Activated CD4-positive, alpha-beta T cell treated with anti-CD3 and anti-CD28 coated beads, Interleukin-2, amount 50 U/mL, for 1 hour (primary cell): ENCODE results near the gene SKAP1.
"Not testable (repeated sequence)": the region's sequence is repeated elsewhere in the genome, so short reads cannot be mapped to it uniquely, and the experiment has no call there.

Experiments
- DNase-seq: peaks from one replicate; pipeline ENCODE4 v3.0.0-alpha.2; 2020

The SKAP1 gene

GRCh38 chr17:48198950-48199541, 231.0 kb downstream of the SKAP1 start:
- no peak for DNase-seq

- DNase-seq = no peak
Measured at GRCh38 chr17:48195910-48196309, 234.1 kb downstream of the SKAP1 start.

DNA sequence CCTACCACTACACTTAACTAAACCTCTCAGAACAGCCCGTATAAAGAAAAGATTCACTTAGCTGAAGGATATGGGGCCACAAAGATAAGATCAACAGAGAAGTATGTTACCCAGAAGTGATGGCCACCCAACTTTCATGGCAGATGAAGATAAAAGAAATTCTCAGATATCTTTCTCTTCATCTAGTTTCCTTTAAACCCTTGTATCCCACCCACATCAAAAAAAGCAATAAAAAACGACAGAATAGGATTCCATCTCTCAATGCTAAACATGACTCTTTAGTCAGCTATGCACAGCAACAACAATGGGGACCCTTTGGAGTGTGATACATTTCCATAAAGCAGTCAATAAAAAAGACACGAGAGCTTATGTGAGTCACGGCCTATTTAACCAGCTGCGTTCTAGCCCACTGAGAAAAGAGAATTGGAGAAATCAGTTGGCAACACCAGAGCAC, 235.9 kb downstream of the SKAP1 start:
- DNase-seq = no peak

DNA sequence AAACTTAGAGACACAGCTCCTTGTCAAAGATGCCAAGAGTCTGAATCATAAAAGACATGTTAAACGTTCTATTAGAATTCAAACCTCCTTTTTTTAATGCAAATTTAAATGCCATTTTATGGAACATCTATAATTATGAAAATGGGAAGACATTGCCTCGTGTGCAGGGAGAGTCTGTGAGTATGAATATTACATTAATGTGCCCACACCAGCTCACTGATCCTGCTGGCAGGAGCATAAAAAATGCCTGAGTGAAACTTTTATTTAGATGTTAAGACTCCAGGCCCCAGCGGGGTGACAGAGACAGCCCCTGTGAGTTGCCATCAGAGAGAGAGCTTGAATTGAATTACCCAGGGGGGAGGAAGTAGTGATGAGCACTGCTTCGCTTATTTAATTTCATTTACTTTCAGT, 237.7 kb downstream of the SKAP1 start:
- DNase-seq = no peak

DNA sequence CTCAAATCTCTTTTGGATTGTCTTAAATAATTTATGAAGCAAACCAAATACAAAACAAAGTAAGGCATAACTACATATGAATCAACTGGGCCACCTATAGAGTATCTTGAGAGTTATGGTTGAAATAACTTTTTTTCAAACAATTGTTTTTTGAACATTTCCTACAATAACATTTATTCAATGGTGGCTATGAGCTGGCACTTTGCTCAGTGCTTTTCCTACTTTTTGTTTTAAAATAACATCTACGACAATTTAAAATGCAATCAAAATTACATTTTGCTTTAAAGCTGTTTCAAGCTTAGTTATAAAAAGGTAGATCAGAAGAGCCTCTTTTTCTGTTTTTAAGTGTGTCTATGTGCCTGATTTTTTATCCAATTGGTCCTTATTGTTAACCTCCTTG, 238.7 kb downstream of the SKAP1 start:
- DNase-seq = no peak

DNA sequence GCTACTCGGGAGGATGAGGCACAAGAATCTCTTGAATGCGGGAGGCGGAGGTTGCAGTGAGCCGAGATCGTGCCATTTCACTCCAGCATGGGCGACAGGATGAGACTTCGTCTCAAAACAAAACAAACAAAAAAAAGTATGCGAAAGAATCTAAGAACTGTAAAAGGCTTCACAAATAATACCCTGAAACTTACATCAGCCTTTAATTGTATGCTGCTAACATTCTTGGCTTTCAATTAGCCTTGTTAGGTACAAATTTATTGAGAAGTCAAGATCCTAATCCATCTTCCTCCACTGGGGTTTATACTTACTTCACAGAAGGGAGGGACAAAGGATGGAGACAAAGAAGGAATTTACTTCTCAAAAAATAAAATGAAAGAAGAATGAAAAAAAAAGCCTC, 239.1 kb downstream of the SKAP1 start:
- DNase-seq = no peak

- no peak for DNase-seq
Measured at GRCh38 chr17:48187872-48188608, 242.0 kb downstream of the SKAP1 start.

- DNase-seq = not testable (repeated sequence)
Measured at GRCh38 chr17:48186317-48186716, 243.7 kb downstream of the SKAP1 start.

DNA sequence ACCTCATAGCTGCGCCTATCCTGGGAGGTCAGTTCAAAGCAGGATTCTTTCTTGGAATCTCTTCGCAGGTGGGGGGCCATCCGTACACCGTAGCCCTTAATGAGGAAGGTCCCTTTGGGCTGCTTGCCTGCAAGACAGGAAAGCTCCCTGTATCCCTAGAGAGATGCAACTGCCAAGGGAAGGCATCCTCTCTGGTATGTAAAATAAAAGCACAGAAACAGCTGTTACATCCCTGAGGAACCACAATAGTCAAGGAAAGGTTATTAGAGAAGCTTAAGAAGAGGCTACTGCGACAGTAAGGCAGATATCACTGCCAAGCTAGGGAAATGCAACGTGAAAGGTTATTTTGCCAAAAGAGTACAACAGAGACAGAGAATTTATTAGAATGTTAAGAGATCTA, 245.3 kb downstream of the SKAP1 start:
- no peak for DNase-seq

DNA sequence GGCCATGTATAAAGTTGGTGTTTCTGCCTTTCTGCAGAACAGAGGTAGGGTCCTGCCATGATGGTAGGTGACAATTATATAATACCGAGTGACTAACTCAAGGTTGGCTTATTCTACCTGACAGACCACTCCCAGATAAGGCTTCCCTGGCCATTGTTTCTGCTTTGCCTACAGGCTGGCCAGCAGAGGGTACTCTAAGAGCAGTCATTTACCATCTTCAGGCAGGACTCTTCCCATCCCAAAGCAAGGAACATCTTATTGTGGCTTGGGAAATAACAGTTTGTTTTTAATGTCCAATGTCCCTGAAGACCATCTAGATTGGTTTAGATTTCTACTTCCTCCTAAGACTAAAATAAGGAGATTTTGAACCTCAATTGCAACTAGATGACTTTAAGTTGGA, 248.4 kb downstream of the SKAP1 start:
- no peak for DNase-seq

DNA sequence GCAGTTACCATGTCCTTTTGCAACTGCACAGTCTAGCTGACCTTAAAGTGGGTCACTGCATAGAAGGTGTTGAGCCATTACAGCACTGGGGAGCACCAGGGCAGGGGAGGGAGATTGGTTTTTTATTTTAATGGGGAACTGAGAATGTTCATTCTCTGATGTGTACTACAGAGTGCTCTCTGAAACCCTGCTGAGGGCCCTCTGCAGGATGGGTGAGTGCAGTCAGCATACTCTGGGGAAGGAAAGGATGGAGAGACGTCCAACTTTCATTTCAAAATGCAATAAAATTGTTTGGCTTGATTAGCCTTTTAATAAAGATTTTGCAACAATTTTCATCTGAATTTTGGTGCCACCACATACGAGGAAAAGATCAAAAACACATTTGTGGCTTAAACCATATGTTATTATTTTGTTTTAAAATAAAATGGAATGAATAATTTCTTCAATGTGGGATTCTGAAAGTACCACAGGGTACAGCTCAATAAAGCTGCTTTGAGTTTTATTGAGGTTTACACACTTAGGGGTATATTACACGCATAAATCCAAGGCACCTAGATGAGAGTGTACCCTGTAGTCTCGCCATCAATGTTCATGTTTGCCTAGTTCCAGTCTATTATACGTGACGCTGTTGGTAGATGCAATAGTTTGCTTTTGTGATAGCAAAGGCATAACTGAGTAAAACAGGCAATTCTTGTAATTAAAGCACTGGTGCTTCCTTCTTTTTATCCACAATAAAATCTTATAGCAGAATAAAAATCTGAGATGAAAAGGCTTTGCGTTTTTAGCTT, 249.0 kb downstream of the SKAP1 start:
- DNase-seq = no peak

DNA sequence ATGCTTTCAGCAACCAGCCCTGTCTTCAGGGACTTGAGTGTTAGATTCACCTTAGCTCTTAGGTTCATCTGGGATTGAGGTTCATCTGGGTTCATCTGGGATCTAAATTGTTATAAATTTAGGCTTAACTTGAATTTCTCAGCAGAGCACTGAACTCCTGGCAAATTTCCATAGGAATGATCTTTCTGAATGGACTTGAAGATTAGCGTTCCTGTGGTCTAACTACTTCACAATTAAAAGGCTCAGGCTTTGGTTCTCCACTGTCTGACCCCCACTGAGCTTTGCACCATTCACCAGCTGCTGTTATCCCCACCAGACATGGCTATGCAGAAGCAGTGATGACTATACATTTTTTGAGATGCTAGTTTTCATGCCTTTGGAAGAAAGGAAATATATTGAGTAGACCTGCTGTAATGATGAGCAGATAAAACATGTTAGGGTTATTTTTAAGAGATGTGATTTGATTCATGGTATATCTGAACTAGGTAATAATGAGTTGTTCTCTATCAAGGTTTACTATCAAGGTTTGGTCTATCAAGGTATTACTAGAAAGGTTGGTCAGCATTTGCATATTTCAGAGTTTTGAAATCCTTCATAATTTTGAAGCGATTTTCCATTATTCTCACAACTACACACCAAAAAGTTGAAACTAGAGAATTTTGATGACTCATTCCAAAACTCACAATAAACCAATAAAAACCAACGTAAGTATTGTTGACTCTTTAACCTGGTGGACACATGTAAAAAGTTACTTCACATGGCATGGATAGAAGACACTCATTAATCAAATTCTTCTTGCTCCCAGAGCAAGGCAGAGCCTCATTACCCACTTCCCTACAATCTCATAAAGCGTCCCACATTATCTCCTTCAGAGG, 250.7 kb downstream of the SKAP1 start:
- no peak for DNase-seq

DNA sequence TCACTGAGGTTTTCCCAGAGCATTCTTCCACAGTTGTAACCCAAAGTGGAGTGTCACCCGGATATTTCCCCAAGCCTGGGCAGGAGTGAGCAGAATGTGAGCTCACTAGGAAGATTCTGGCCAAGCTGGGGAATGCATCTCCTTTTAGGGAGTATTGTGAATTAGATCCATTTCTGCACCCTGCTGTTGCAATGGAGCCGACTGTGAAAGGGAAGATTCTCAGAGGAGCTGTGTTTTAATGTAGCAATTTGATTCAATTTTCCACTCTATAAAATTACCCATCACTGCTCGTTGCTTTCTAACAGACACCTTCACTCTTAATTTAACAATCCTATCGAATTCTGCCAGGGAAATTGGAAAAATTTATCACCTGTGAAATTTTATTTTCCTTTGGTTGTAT, 251.7 kb downstream of the SKAP1 start:
- no peak for DNase-seq

DNA sequence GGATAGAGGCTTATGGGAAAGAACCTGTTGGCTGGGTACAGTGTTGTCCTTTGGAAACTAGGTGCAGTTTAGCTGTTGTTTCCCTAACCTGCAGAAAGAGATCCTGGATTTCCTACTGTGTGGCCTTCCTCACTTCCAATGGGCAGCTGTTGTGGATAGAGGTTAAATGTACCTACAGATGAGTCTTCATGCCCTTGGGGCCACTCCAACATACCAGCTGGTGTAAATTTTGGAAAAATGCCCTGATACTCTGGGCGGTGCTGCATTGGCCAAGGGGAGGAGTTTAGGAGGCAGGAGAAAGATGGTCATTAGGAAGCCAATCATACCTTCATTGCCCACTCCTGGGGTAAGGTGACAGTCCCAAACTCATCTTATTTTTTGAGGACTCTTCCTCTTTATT, 252.2 kb downstream of the SKAP1 start:
- no peak for DNase-seq

DNA sequence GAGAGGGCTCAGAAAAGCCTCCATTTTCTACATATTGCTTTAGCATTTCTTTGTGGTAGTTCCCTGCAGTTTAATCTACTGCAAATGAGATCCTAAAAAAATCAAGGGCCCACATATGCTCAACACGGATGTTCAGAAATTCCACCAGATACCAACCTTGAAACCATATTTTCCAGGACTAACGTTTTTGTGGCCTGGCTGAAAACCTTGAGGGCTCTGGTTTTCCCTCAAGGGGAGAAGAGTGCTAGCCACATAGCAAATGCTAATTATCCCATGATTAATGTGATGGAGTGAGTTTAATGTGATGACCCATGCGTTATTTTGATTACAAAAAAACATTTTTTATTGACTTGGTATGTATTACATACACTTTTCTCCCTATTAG, 253.6 kb downstream of the SKAP1 start:
- DNase-seq = no peak

DNA sequence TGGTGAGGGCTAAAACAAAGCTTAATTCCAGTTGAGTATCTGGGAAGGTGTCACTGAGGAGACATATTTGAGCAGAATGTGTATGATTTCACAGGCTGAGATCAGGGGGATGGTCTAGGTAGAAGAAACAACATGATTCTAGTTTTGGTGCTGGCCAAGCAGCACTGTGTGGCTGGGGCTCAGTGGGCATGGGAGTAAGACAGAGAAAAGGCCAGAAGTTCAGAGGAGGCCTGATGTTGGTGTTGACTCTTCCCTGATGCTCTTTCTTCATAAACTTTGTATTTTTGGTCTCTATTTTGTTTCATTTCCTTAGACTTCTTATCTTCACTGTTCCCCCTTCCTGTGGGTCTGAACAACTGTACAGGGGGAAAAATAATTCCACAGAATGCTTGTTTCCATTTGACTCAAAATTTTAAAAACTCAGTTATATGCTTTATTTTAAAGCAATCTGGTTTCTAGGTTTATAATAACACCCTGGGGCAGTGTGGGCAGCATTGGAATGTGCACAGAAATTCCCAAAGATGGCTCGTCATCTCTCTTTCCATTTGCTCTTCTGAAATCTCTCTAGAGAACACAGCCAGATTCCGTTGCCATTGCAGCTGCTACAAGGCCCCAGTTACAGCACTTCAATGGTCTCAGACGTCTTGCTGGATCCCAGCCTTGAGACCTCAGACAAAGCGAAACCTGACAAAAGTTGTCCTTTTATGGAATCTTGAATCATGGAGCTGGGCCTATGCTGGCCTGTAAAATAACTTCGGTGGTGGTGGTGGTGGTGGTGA, 254.1 kb downstream of the SKAP1 start:
- no peak for DNase-seq

GRCh38 chr17:48174833-48175523, 255.0 kb downstream of the SKAP1 start:
- no peak for DNase-seq

DNA sequence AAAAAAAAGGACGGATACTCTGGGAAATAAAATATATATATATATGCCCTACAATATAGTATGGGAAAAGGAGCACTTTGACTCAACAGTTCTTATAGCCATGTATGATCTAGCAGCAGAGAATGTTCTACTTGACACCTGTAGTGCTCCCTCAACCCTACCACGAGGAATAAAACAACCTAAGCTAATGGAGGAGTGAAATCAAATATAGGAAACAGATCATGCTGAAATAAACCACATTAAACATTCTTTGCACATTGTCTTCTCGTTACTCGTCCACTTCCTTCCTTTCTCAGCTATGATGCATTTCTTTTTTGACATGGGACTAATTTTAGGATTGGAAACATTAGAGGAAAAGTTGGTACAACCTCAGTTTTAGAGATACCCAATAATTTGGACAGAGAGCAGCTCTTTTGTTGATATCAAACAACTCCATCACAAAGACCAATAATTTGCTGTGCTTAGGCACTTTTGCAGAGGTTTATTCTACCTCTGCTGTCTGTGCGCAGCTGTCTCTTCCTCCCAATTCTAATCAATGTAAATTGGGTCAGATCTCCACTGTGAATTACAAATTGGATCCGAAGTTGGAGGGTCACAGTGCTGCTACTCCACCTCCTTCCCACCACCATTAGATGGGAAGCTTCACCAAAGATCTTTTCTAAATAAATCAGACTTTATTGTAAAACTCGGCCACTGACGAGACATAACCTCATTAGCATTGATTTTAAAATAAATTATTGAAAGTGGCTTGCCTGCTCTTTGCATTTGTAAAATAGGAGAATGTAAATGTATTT, 256.6 kb downstream of the SKAP1 start:
- DNase-seq = no peak

GRCh38 chr17:48169926-48170325, 260.1 kb downstream of the SKAP1 start:
- DNase-seq = no peak

- no peak for DNase-seq
Measured at GRCh38 chr17:48163809-48164208, 266.2 kb downstream of the SKAP1 start.
